Panc1 (cell line): ENCODE measurements around the gene ZRANB1. TPM values are rescaled to one million over a fixed set of nuclear protein-coding genes. Genes with fewer than 3 reads are reported as not detected.

Experiments used
- ATAC-seq: fragments of 200-7000 bp; cut with Tn5 transposase; 2 replicates; pipeline ENCODE4 v1.9.1; 2020; ENCODE audit warnings: mild to moderate bottlenecking, moderate library complexity
- BruUV-seq: library from RNA; stranded (reverse); fragments of 400-500 nt; replicated peaks from 2 replicates; lab custom pipeline; 2021; lab: Mats Ljungman, UMichigan
- CTCF ChIA-PET: fragments of 300-600 bp; sonication (Branson Sonifier 250); formaldehyde crosslinking; loops from one replicate; lab custom pipeline; 2022; ENCODE audit warnings: antibody characterized with exemption; lab: Charles Lee
- POLR2A ChIA-PET: fragments of 300-600 bp; sonication (Branson Sonifier 250); formaldehyde crosslinking; loops from one replicate; lab custom pipeline; 2022; ENCODE audit warnings: antibody characterized with exemption; lab: Charles Lee
- DNase-seq: peaks from one replicate; pipeline ENCODE4 v3.0.0-alpha.2; 2010; ENCODE audit warnings: low read depth, low spot score
- H3K27ac ChIP-seq: 2 replicates; pipeline ENCODE4 v1.5.1; 2011; ENCODE audit warnings: mild to moderate bottlenecking, low read length, inconsistent platforms
- H3K27me3 ChIP-seq: fragments of 200-500 bp; sonication (Bioruptor generic); 2 replicates; pipeline ENCODE4 v1.6.0; 2014; ENCODE audit warnings: low read length, inconsistent platforms; ENCODE audit not compliant: control insufficient read depth, insufficient read depth
- H3K36me3 ChIP-seq: fragments of 200-500 bp; sonication (Bioruptor generic); 2 replicates; pipeline ENCODE4 v1.5.1; 2014; ENCODE audit warnings: inconsistent platforms, mild to moderate bottlenecking, low read length, moderate library complexity; ENCODE audit not compliant: control insufficient read depth, insufficient read depth
- H3K4me1 ChIP-seq: 2 replicates; pipeline ENCODE4 v1.5.1; 2011; ENCODE audit warnings: inconsistent platforms, mild to moderate bottlenecking, low read length, moderate library complexity; ENCODE audit not compliant: control insufficient read depth, insufficient read depth
- H3K4me3 ChIP-seq, 2 experiments: 2 replicates each; pipeline ENCODE4 v1.5.1; 2011 to 2012; ENCODE audit warnings: low read depth in 2 of 2, low read length in 2 of 2, mild to moderate bottlenecking in 2 of 2, inconsistent platforms in 1 of 2, moderate library complexity in 1 of 2
- H3K9me3 ChIP-seq: fragments of 200-500 bp; sonication (Bioruptor generic); 2 replicates; pipeline ENCODE4 v1.5.1; 2014; ENCODE audit warnings: low read depth, mild to moderate bottlenecking, inconsistent platforms, low read length, moderate library complexity; ENCODE audit not compliant: control insufficient read depth, insufficient read depth
- CTCF ChIP-seq: fragments of 450-650 bp; IDR thresholded peaks from 2 replicates; pipeline ENCODE4 v1.5.1; 2017; ENCODE audit warnings: mild to moderate bottlenecking
- POLR2AphosphoS5 ChIP-seq: IDR thresholded peaks from 2 replicates; pipeline ENCODE4 v1.6.1; 2012; ENCODE audit warnings: mild to moderate bottlenecking, low read depth, low read length, moderate library complexity
- REST ChIP-seq, 2 experiments: IDR thresholded peaks; 2 replicates each; pipeline ENCODE4 v1.6.1; 2011 to 2012; ENCODE audit warnings: low read depth in 2 of 2, control low read depth in 1 of 2, low read length in 1 of 2, mild to moderate bottlenecking in 1 of 2, moderate library complexity in 1 of 2; ENCODE audit not compliant: insufficient read depth in 1 of 2
- SIN3A ChIP-seq: IDR thresholded peaks from 2 replicates; pipeline ENCODE4 v1.6.1; 2012; ENCODE audit warnings: low read depth, mild to moderate bottlenecking, low read length, moderate library complexity, borderline replicate concordance; ENCODE audit not compliant: insufficient read depth
- TCF7L2 ChIP-seq: IDR thresholded peaks from 2 replicates; pipeline ENCODE4 v1.6.1; 2011; ENCODE audit warnings: mild to moderate bottlenecking, low read depth, low read length, inconsistent platforms
- in situ Hi-C: cut with HindIII; loops from 2 replicates; pipeline ENCODE4 v1.10.0; 2016; ENCODE audit warnings: low sequenced_read_pairs, low pct_unique_long_range_greater_than_20kb
- intact Hi-C: fragments of 100-400 bp; cut with micrococcal nuclease; formaldehyde crosslinking; loops from one replicate; pipeline ENCODE4 v1.10.0; 2022; ENCODE audit not compliant: unreplicated experiment
- total RNA-seq: library from RNA; stranded (reverse); gene quantifications from one replicate; pipeline ENCODE4 v1.2.1, GENCODE V29; 2021; ENCODE audit not compliant: unreplicated experiment

ZRANB1 gene
- total RNA-seq, 1 experiment from 2014 or later: 23.2 TPM

GRCh38 chr10:125022671-125023070, 80.7 kb downstream of the ZRANB1 start:
- no peak overlapping the region for H3K27ac ChIP-seq
- H3K9me3 ChIP-seq: no peaks in the 10 kb centered on the region
- ChIA-PET POLR2A (no interaction called here), CTCF (no interaction called here)
- ATAC-seq: no peak
- TF ChIP-seq SIN3A: no peak
- TF ChIP-seq POLR2AphosphoS5: no peak
- in situ Hi-C loops: no loop called here
- H3K4me1 ChIP-seq: no peaks in the 10 kb centered on the region
- H3K36me3 ChIP-seq: no peaks in the 10 kb centered on the region
- BruUV-seq: no TSS peak
- DNase-seq: no peak
- intact Hi-C loops: no loop called here
- no peaks in the 10 kb centered on the region for H3K27me3 ChIP-seq
- no peak overlapping the region for H3K4me3 ChIP-seq

GRCh38 chr10:125023255-125023654, 81.3 kb downstream of the ZRANB1 start:
- Histone ChIP-seq H3K9me3 (no peaks in the 10 kb centered on the region), H3K4me3 (no peak overlapping the region), H3K27me3 (no peaks in the 10 kb centered on the region), H3K36me3 (no peaks in the 10 kb centered on the region), H3K4me1 (no peaks in the 10 kb centered on the region), H3K27ac (no peak overlapping the region)
- ATAC-seq (no peak), DNase-seq (no peak)
- TF ChIP-seq REST (IDR thresholded peaks at IDR 0.05; ENCODE audit: insufficient read depth in 1 of 2, low read depth in 2 of 2, low read length in 1 of 2) (no peak), TCF7L2 (no peak), CTCF (no peak), SIN3A (no peak), POLR2AphosphoS5 (no peak)
- in situ Hi-C loops: no loop called here
- POLR2A ChIA-PET: no interaction called here
- CTCF ChIA-PET: no interaction called here
- no TSS peak for BruUV-seq
- intact Hi-C loops: no loop called here

GRCh38 chr10:125023862-125024496, 82.1 kb downstream of the ZRANB1 start:
- in situ Hi-C loops (no loop called here), intact Hi-C loops (no loop called here)
- no TSS peak for BruUV-seq
- TF ChIP-seq TCF7L2: no peak
- no peak for TF ChIP-seq POLR2AphosphoS5
- no peak for TF ChIP-seq CTCF
- TF ChIP-seq SIN3A: no peak
- no peak for ATAC-seq
- Histone ChIP-seq H3K9me3 (no peaks in the 10 kb centered on the region), H3K36me3 (no peaks in the 10 kb centered on the region), H3K27ac (no peak overlapping the region), H3K4me3 (no peak overlapping the region), H3K27me3 (no peaks in the 10 kb centered on the region), H3K4me1 (no peaks in the 10 kb centered on the region)
- CTCF ChIA-PET: no interaction called here
- no peak for DNase-seq
- POLR2A ChIA-PET: no interaction called here
